ENCODE results near the gene MAFF.
A peak's percentile ranks its signal among the peaks of the same experiment; 100 is the strongest.

The MAFF gene

DNA sequence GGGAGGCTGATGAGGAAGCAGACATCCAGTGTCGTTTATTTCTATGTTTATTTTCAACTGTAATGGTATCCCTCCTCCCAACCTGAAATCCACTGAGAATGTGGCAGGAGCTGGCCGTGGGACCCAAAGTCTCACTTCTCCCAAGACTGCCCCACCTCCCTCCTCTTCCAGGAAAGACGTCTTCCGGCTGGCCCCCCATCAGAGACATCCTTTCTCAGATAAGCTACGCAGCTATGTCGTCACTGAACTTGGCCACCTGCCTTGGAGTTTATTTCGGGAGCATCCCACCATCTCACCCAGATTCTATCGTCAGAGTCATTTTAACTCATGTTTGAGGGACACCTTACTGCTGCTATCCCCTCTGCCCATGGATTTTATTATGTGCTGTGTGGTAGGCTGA, 57.1 kb downstream of the MAFF start:
- Histone ChIP-seq H3K4me3 (ENCODE audit: severe bottlenecking) (no peak overlapping the region), H3K27me3 (ENCODE audit: insufficient read depth, poor library complexity, severe bottlenecking) (no peaks in the 10 kb centered on the region), H3K36me3 (ENCODE audit: low read depth) (peaks cover 28% of the 10 kb centered on the region), H3K4me1 (ENCODE audit: insufficient read depth, poor library complexity, severe bottlenecking) (no peaks in the 10 kb centered on the region), H3K9me3 (ENCODE audit: severe bottlenecking) (no peaks in the 10 kb centered on the region), H3K27ac (ENCODE audit: poor library complexity, severe bottlenecking) (no peak overlapping the region)
- TF ChIP-seq, protein P1, sequence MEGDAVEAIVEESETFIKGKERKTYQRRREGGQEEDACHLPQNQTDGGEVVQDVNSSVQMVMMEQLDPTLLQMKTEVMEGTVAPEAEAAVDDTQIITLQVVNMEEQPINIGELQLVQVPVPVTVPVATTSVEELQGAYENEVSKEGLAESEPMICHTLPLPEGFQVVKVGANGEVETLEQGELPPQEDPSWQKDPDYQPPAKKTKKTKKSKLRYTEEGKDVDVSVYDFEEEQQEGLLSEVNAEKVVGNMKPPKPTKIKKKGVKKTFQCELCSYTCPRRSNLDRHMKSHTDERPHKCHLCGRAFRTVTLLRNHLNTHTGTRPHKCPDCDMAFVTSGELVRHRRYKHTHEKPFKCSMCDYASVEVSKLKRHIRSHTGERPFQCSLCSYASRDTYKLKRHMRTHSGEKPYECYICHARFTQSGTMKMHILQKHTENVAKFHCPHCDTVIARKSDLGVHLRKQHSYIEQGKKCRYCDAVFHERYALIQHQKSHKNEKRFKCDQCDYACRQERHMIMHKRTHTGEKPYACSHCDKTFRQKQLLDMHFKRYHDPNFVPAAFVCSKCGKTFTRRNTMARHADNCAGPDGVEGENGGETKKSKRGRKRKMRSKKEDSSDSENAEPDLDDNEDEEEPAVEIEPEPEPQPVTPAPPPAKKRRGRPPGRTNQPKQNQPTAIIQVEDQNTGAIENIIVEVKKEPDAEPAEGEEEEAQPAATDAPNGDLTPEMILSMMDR (IDR thresholded peaks at IDR 0.05; ENCODE audit: poor library complexity, severe bottlenecking), result no peak
- ATAC-seq (ENCODE audit: low read depth) (no peak), DNase-seq (ENCODE audit: low spot score) (no peak)

DNA sequence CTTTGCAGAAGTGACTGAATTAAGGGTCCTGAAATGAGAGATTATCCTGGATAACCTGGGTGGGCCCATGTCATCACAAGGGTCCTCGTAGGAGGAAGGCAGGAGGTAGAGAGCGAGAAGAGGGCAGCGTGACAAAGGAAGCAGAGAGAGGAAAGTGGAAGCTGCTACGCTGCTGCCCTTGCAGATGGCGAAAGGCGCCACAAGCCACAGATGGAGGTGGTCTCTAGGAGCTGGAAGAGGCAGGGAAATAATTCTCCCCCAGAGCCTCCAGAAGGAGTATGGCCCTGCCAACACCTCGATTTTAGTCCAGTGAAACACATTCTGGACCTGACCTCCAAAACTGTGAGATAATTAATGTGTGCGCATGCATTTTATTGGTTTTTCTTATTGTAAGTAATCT, 57.6 kb downstream of the MAFF start:
- DNase-seq (ENCODE audit: low spot score), result no peak
- TF ChIP-seq, protein P1 (IDR thresholded peaks at IDR 0.05; ENCODE audit: poor library complexity, severe bottlenecking), result no peak
- no peaks in the 10 kb centered on the region for H3K4me1 ChIP-seq (ENCODE audit: insufficient read depth, poor library complexity, severe bottlenecking)
- no peaks in the 10 kb centered on the region for H3K9me3 ChIP-seq (ENCODE audit: severe bottlenecking)
- H3K36me3 ChIP-seq (ENCODE audit: low read depth), result peaks cover 31% of the 10 kb centered on the region
- ATAC-seq (ENCODE audit: low read depth), result no peak
- H3K27me3 ChIP-seq (ENCODE audit: insufficient read depth, poor library complexity, severe bottlenecking), result no peaks in the 10 kb centered on the region
- H3K4me3 ChIP-seq (ENCODE audit: severe bottlenecking), result no peak overlapping the region
- H3K27ac ChIP-seq (ENCODE audit: poor library complexity, severe bottlenecking), result no peak overlapping the region

DNA sequence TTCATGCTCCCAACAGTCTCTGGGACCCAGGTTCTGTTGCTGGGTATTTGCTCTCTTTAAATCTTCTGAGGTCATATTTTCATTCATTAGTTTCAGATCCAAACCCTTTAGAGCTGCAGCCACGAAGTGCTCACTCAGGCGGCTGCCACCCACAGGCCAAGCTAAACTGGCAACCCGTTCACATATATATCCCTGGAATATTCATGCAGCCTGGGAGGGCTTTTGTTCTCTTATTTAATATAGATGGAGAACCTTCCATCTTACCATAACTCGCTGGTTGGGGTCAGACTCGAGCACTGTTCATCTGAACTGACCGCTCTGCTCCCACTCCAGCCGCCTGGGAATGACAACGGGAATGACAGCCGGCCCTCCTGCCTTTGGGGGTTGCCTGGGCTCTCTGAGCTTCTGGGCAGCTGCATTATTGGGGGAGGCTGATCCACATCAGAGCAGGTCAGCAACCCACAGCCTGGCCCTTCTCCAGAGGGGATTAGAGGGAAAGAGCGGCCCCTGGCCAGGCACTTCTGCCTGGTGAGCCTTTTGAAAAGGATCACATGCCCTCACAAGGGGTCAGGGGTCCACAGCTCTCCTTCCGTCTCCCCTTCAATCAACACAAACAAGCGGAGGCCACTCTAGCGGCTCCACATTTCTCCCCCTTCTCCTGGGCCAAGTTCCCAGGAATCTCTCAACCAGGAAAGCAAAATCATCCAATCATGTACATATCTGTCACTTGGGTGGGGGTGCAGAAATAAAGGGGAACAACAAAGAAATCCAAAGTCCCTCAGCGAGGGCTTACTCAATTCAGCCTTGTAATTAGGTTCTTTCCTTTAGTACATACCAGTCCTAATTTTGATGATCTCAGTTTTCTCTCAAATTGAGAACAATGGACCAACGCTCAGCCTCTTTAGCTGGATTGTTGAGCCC, 59.2 kb downstream of the MAFF start:
- TF ChIP-seq, protein P1 (IDR thresholded peaks at IDR 0.05; ENCODE audit: poor library complexity, severe bottlenecking), result no peak
- Histone ChIP-seq H3K4me3 (ENCODE audit: severe bottlenecking) (no peak overlapping the region), H3K36me3 (ENCODE audit: low read depth) (peaks cover 46% of the 10 kb centered on the region), H3K4me1 (ENCODE audit: insufficient read depth, poor library complexity, severe bottlenecking) (no peaks in the 10 kb centered on the region), H3K9me3 (ENCODE audit: severe bottlenecking) (no peaks in the 10 kb centered on the region), H3K27me3 (ENCODE audit: insufficient read depth, poor library complexity, severe bottlenecking) (no peaks in the 10 kb centered on the region), H3K27ac (ENCODE audit: poor library complexity, severe bottlenecking) (no peak overlapping the region)
- no peak for DNase-seq (ENCODE audit: low spot score)
- ATAC-seq (ENCODE audit: low read depth), result no peak; the same call in 2 of the 3 replicates

DNA sequence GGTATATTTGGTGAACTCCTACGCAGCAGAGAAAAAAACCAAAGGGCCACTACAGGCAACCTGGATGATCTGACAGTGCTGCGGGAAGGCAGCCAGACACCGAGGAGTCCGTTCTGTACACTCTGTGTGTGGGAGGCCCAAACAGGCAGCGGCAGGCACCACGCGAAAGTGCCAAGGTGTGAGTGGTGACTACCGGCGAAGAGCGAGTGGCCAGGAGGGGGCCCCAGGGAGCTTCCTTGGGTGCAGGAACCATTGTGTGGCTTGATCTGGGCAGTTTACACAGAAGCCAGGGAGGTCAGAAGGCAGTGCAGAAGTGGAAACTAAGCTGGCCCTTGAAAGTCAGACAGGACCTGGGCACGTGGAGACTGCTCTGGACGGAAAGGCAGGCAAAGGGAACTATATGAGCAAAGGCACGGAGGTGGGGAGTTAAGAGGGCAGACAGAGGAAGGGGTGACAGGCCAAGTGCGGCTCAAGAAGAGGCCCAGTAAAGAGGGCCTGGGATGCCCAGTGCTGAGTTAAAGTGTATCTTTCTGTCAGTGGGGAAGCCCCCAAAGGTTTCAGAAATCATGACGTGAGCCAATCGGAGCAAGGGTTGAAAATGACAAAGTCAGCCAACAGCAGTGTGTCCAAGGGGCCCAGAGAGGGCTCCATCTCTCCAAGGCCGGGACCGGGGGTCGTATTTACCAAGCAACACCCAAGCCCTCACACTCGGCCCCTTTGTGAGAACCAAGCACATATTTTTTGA, 60.4 kb downstream of the MAFF start:
- Histone ChIP-seq H3K36me3 (ENCODE audit: low read depth) (peaks cover 52% of the 10 kb centered on the region), H3K27me3 (ENCODE audit: insufficient read depth, poor library complexity, severe bottlenecking) (no peaks in the 10 kb centered on the region), H3K27ac (ENCODE audit: poor library complexity, severe bottlenecking) (no peak overlapping the region), H3K9me3 (ENCODE audit: severe bottlenecking) (no peaks in the 10 kb centered on the region), H3K4me3 (ENCODE audit: severe bottlenecking) (no peak overlapping the region), H3K4me1 (ENCODE audit: insufficient read depth, poor library complexity, severe bottlenecking) (no peaks in the 10 kb centered on the region)
- ATAC-seq (ENCODE audit: low read depth), result peak; percentile 51; the same call in 2 of the 3 replicates
- no peak for DNase-seq (ENCODE audit: low spot score)
- TF ChIP-seq, protein P1 (IDR thresholded peaks at IDR 0.05; ENCODE audit: poor library complexity, severe bottlenecking), result peak; percentile 49
